ENCODE results near the gene CTNNA2.

The CTNNA2 gene

GRCh38 chr2:80242355-80242910 lies 729.6 kb downstream of the CTNNA2 start:
- no peak for DNase-seq

DNA sequence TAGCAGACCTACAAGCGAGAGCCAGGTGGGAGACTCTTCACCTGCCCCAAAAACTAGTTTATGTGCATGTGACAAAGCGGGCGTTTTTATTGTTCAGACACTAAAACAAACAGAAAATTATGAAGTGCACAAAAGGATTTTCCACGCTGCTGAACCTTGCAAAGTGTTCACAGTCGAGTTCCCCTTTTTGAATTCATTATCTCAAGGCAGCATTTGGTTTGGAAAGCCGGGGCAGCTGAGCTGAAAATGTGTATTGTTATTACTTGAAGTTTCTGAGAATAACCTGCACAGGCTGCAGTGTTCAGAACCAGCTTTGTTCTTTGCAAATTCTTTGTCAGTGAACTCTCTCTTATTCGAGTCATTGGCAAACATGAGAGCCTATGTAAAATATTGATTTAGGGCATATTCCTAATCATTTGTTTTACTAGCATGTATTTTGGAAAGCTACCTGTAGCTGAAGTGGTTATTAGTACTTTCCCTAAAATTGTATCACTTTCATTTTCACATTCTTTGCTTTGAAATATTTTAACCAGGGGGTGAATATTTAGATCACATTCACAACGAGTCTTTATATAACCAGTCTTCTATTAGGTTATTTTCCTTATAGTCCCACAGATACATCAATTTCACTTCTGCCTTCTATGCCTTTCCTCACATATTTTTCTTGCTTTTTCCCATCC lies 732.2 kb downstream of the CTNNA2 start:
- DNase-seq, result no peak

DNA sequence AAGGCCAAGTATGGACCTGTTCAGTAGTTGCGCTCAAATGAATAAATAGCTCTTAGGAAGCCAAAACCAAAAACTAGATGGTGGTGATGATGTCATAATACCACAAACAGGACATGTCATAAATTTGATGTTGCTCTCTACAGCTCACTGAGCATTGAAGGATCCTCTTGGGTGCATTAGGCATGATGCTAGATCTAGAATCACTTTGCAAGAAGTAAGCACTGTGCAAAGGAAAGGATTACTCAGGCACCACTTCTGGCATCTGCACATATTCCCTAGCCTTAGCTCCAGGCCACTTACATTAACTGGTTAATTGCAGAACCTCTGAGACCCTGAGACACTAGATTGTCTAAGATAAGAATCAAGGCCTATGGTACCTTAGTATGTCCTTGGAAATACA lies 733.7 kb downstream of the CTNNA2 start:
- DNase-seq, result no peak

GRCh38 chr2:80247339-80247738 lies 734.5 kb downstream of the CTNNA2 start:
- DNase-seq, result no peak

DNA sequence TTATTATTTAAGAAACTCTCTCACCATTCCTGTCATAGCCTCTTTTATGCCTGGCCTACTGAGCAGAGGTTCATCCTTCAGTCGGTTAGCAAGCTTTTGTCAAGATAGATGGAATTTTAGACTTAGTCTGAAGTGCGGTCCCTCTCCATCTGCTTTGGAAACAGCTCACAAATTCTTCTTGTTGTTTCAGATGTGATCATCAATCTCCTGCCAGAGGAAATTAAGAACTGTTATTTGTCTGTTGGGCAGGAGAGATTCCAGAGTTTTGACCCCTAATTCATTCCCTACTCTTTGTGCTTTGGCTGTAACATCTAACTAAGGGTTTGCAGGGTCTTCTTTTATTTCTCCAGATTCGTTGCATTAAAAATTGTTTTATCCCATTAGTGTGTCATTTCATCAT lies 735.3 kb downstream of the CTNNA2 start:
- no peak for DNase-seq

- no peak for DNase-seq
These were observed 739.6 kb downstream of the CTNNA2 start for GRCh38 chr2:80252294-80252986.

DNA sequence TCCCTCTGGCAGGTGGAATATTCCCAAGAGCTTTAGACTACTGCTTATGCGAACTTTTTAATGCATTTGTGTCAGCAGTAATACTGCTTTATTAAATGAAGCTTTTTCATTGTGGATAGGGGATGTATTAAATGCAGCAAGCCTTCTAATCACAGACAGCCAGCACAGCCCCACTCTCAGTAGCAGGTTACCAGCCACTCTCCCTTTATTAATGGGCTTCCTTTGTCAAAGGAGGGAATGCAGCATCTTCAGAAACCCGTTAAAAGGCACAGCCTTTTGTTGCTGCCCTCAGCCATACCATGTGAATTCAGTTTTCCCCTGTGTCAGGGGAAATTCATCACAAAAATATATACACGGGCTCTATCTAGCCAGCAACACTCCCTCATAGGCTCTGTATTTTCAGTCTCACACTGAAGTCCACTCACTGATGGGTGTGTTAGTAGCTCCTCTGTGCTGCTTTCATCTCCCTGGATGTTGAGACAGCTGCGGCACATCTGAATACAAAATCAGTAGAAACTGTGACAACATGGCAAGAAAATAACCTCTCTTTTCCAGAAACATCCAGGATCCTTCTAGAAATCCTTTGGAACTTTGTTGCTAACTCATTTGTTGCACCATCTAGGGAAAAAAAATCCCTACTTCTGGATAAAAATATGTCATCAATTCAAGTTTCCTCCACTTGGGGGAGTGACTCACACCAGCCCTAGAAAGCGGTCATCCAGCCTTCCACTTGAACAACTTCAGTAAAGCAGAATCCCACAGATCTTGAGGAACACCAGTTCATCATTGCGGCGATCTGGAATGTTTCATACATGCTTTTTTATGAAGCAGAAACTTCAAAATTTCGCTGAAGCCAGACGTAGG lies 743.3 kb downstream of the CTNNA2 start:
- DNase-seq, result no peak

DNA sequence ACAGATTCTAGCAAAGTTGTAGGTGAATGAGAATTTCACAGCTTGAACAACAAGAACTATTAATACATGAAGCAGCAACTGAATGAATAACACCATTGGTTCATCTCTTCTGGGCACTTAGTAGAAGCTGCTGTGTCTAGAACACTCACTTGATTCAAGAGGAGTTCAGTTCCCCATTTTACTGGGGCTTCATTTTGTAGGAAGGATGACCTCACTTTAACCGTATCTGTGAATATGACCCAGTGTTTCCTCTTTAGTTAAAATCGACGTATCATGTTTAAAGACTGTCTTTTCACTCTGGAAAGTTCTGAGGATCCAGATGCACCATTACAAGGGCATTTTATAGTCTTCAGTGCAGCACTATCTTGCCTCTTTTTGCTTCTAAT lies 743.9 kb downstream of the CTNNA2 start:
- DNase-seq, result no peak

DNA sequence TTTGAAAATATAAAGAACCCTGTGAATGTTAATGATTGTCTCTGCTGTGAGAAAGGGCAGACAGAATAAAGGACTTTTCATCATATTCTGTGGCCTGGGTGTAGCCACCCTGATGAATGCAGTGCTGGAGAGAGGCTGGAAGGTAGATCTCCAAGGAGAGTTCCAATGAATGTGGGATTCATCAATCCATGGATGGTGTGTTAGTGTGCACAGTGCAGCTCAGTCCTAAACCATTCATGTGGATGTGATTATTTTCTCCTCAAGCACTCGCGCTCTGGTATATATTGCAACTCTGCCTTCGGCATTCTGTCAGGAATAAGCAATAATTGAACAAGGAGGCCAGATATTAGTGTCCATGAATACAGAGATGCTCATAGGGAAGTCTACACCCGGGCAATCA lies 744.6 kb downstream of the CTNNA2 start:
- DNase-seq, result no peak

GRCh38 chr2:80258341-80258740 lies 745.5 kb downstream of the CTNNA2 start:
- no peak for DNase-seq

GRCh38 chr2:80258793-80259192 lies 745.9 kb downstream of the CTNNA2 start:
- DNase-seq, result no peak

- DNase-seq, result no peak
These were observed 746.4 kb downstream of the CTNNA2 start for GRCh38 chr2:80259292-80259691.

GRCh38 chr2:80266231-80266630 lies 753.4 kb downstream of the CTNNA2 start:
- no peak for DNase-seq

- no peak for DNase-seq
These were observed 757.0 kb downstream of the CTNNA2 start for GRCh38 chr2:80269806-80270205.

DNA sequence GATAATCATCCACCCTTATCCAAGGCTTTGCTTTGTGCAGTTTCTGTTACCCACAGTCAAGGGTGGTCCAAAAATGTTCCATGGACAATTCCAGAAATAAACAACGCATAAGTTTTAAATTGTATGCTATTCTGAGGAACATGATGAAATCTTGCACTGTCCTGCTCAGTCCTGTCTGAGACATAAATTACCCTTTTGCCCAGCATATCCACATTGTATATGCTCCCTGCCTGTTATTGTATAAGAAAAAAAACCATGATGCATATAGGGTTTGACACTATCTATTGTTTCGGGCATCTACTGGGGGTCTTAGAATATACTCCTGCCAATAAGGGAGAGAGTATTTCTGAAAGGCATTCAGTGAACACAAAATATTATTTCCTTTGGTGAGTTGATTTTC lies 767.7 kb downstream of the CTNNA2 start:
- DNase-seq, result no peak

DNA sequence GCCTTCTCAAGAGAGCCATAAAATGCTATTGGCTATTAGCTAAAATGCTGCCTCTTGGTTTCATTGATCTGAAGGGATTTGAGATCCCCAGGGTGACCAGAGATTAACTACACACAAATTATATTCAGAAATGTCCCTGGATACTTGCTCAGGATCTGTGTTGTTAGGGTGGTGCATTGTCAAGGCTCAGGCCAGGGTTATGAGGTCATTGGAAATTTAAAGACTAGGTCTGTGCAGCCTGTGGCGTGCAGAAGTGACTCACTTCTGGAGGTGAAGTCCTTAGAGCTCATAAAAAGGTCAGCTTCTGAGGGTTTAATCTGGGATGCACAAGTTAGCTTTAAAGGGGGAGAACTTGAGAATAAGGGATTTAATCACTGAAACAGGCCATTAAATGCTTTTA lies 768.2 kb downstream of the CTNNA2 start:
- no peak for DNase-seq

DNA sequence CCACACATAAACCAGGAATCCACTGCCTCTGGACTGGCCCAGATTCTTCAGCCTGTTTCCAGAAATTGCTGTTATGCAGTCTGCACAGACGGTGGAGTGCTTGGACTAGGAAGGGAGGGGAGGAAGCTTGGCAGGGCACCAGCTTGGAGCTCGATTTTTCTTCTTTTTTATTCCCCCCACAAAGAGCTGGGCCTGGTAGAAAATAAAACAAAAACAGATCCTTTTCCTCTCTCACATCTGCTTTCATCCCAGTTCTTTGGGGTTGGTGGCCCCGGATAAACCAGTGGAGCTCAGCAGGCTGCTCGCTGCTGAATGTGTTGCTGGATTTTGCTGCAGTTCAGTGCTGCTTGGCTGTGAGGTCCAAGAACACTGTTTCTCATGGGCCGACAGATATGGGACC lies 775.7 kb downstream of the CTNNA2 start:
- DNase-seq, result no peak

- DNase-seq, result no peak
These were observed 778.8 kb downstream of the CTNNA2 start for GRCh38 chr2:80291656-80292055.

GRCh38 chr2:80292474-80292873 lies 779.6 kb downstream of the CTNNA2 start:
- no peak for DNase-seq

GRCh38 chr2:80293039-80293438 lies 780.2 kb downstream of the CTNNA2 start:
- DNase-seq, result no peak

DNA sequence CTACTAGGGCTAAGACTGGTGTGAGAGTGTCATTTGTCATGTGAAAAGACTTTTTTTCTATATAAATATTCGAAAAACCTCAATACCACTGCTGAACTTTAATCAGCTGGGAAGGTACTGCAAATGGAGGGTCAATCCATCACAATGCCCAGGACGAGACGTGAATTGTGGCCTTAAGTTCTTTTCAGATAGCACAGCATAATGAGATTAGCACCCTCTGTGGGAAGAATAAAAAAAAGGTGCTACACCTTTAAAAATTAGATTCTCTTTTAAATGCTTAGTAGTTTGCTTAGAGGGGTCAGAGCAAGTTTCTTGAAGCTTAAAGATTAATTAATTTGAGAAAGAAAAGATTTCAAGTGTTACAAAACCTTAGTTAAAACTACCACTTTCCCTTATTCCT lies 786.1 kb downstream of the CTNNA2 start:
- DNase-seq, result no peak

DNA sequence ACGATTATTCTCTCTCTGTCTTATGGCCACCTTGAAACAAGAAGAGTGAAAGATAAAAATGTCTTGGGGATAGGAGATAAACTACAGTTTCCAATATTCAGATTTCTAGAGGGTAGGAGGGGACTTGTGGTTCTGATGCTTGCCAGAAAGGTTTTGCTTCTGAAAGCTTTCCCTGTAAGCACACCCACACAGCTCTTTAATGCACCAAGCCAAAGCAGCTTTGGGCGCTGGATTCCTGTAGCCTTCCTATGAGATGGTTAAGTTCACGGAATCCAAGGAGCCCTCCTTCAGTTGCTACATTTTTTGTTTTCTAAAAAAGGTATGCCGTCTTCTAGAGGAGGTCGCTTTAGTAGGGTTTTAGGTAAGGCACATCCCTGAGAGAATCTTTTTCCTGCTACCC lies 786.8 kb downstream of the CTNNA2 start:
- no peak for DNase-seq

DNA sequence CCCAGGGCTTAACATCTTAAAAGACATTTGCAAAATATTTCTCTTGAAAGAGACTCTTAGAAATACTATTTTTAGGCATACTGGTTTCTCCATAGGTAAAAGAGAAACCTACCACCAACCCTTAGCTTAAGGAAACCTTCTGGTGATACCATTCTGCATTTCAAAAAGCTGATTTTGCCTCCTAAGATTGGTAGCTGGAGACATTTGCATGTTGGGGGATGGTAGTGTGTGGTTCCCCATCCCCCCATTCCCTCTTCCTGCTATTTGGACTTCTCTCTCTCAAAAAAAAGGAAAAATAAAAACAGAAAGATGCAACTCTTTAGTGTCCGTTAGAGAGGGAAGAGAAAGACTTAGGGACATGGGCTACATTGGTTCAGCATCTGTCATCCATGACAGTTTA lies 787.5 kb downstream of the CTNNA2 start:
- no peak for DNase-seq

- DNase-seq, result no peak
These were observed 788.1 kb downstream of the CTNNA2 start for GRCh38 chr2:80300954-80301353.

Data from T-helper 2 cell (primary cell).